ENCODE data around the gene PACS2. TPM values are rescaled to one million over a fixed set of nuclear protein-coding genes. Genes with fewer than 3 reads are reported as not detected.

Gene PACS2
- polyA plus RNA-seq, 1 of the 3 experiments (the other 2 are of a cell fraction): 42.7 TPM

- H4K20me1 ChIP-seq (ENCODE audit: insufficient read depth): no peaks in the 10 kb centered on the region
- WGBS (ENCODE audit: low lambda C conversion rate): 91% methylated on average over 11 of the region's 11 CpGs
- H3K9me3 ChIP-seq: no peaks in the 10 kb centered on the region
- no peaks in the 10 kb centered on the region for H3F3A ChIP-seq (replicated peaks; ENCODE audit: insufficient read depth)
- no peaks in the 10 kb centered on the region; a peak in 1 of 4 replicates for H3K4me1 ChIP-seq (ENCODE audit: control insufficient read depth in 1 of 2, insufficient read depth in 2 of 2, low read depth in 1 of 2, low read length in 1 of 2)
- no peak overlapping the region for H3K9ac ChIP-seq
- CTCF ChIA-PET: interaction anchor here (1.0 to 1.7 kb wide), 3 partner anchors 16 to 116 kb away, joined by 3 to 6 read pairs (median 3); no protein-coding TSS in a partner anchor
- peaks cover 0 to 6% of the 10 kb centered on the region in 2 experiments for H3K36me3 ChIP-seq (replicated peaks in 1 of 2; ENCODE audit: control insufficient read depth in 1 of 2, insufficient read depth in 2 of 2, low read length in 1 of 2)
- POLR2A ChIA-PET: no interaction called here
- H3K79me2 ChIP-seq (ENCODE audit: insufficient read depth): no peaks in the 10 kb centered on the region
- no peaks in the 10 kb centered on the region for H3K9me2 ChIP-seq
- H3K27ac ChIP-seq (ENCODE audit: low read depth in 2 of 2, low read length in 1 of 2): no peak overlapping the region
- TF ChIP-seq IRF3 (IDR thresholded peaks at IDR 0.05; ENCODE audit: low read depth, low read length) (no peak), USF2 (IDR thresholded peaks at IDR 0.05; ENCODE audit: borderline replicate concordance, low read depth, low read length) (no peak), MAX (IDR thresholded peaks at IDR 0.05; ENCODE audit: low read depth) (no peak), CTCF (IDR thresholded peaks at IDR 0.05) (no peak), YY1 (IDR thresholded peaks at IDR 0.05; ENCODE audit: low read depth) (no peak), RXRA (IDR thresholded peaks at IDR 0.05; ENCODE audit: borderline replicate concordance, low read depth) (no peak), NRF1 (IDR thresholded peaks at IDR 0.05; ENCODE audit: low read depth, low read length) (no peak), JUND (IDR thresholded peaks at IDR 0.05) (no peak)
- DNase-seq: no peak
- no peak overlapping the region for H3K4me2 ChIP-seq
- no peak overlapping the region for H3K4me3 ChIP-seq (ENCODE audit: low read depth in 2 of 2, low read length in 1 of 2)
- no peaks in the 10 kb centered on the region for H3K27me3 ChIP-seq (ENCODE audit: insufficient read depth)
- H2AFZ ChIP-seq (ENCODE audit: low read depth): no peak overlapping the region
Measured at GRCh38 chr14:105374389-105374788, 59.8 kb downstream of the PACS2 start.

- Histone ChIP-seq H3K4me2 (no peak overlapping the region), H3F3A (replicated peaks; ENCODE audit: insufficient read depth) (no peaks in the 10 kb centered on the region), H3K27me3 (ENCODE audit: insufficient read depth) (no peaks in the 10 kb centered on the region), H3K36me3 (replicated peaks in 1 of 2; ENCODE audit: control insufficient read depth in 1 of 2, insufficient read depth in 2 of 2, low read length in 1 of 2) (peaks cover 0 to 6% of the 10 kb centered on the region in 2 experiments), H3K4me3 (ENCODE audit: low read depth in 2 of 2, low read length in 1 of 2) (no peak overlapping the region), H2AFZ (ENCODE audit: low read depth) (no peak overlapping the region), H3K4me1 (ENCODE audit: control insufficient read depth in 1 of 2, insufficient read depth in 2 of 2, low read depth in 1 of 2, low read length in 1 of 2) (no peaks in the 10 kb centered on the region; a peak in 1 of 4 replicates), H4K20me1 (ENCODE audit: insufficient read depth) (no peaks in the 10 kb centered on the region), H3K9ac (no peak overlapping the region), H3K9me3 (no peaks in the 10 kb centered on the region), H3K79me2 (ENCODE audit: insufficient read depth) (no peaks in the 10 kb centered on the region), H3K9me2 (no peaks in the 10 kb centered on the region), H3K27ac (ENCODE audit: low read depth in 2 of 2, low read length in 1 of 2) (no peak overlapping the region)
- WGBS (ENCODE audit: low lambda C conversion rate): 82% methylated on average over 4 of the region's 4 CpGs
- ChIA-PET CTCF (no interaction called here), POLR2A (no interaction called here)
- DNase-seq: no peak
- TF ChIP-seq ELF1 (IDR thresholded peaks at IDR 0.05): no peak
- TF ChIP-seq MAX (IDR thresholded peaks at IDR 0.05; ENCODE audit: low read depth): no peak
- no peak for TF ChIP-seq RCOR1 (IDR thresholded peaks at IDR 0.05; ENCODE audit: low read length)
- TF ChIP-seq FOSL2 (IDR thresholded peaks at IDR 0.05; ENCODE audit: borderline replicate concordance, low read depth): no peak
- TF ChIP-seq YY1 (IDR thresholded peaks at IDR 0.05; ENCODE audit: low read depth): no peak
- no peak for TF ChIP-seq USF1 (IDR thresholded peaks at IDR 0.05; ENCODE audit: borderline replicate concordance, low read depth)
- no peak for TF ChIP-seq TEAD4 (IDR thresholded peaks at IDR 0.05; ENCODE audit: borderline replicate concordance, insufficient read depth)
- no peak for TF ChIP-seq IRF3 (IDR thresholded peaks at IDR 0.05; ENCODE audit: low read depth, low read length)
- TF ChIP-seq RFX5 (IDR thresholded peaks at IDR 0.05; ENCODE audit: low read length): no peak
- TF ChIP-seq MXI1 (IDR thresholded peaks at IDR 0.05; ENCODE audit: low read depth, low read length): no peak
- TF ChIP-seq RAD21 (IDR thresholded peaks at IDR 0.05; ENCODE audit: low read length): no peak
- TF ChIP-seq POLR2AphosphoS5 (IDR thresholded peaks at IDR 0.05; ENCODE audit: low read depth, low read length): no peak
- no peak for TF ChIP-seq JUND (IDR thresholded peaks at IDR 0.05)
Measured at GRCh38 chr14:105375635-105376057, 61.1 kb downstream of the PACS2 start.

Measured in SK-N-SH (cell line).